Gastrocnemius medialis (tissue), 4 donors: ENCODE results near the gene OGDH. TPM values are rescaled to one million over a fixed set of nuclear protein-coding genes. Genes with fewer than 3 reads are reported as not detected.
A peak's percentile ranks its signal among the peaks of the same experiment; 100 is the strongest.

Source experiments
- ATAC-seq, 2 donors: fragments of 150-250 bp; one replicate each; pipeline ENCODE4 v1.9.1; 2016
- DNase-seq, 2 donors: peaks; one replicate each; pipeline ENCODE4 v3.0.0-alpha.2; 2019
- H3K27ac ChIP-seq, 4 donors: fragments of 200-600 bp; sonication (generic); 1 replicate in 1 of 4; 2 replicates in 3 of 4; pipeline ENCODE4 v1.5.1; 2016 to 2018; ENCODE audit warnings: mild to moderate bottlenecking in 2 of 4, moderate library complexity in 1 of 4
- H3K27me3 ChIP-seq, 3 donors: fragments of 200-600 bp; sonication (generic) in 2 of 3; 1 replicate in 1 of 3; 2 replicates in 2 of 3; pipeline versions ENCODE4 v1.5.1 to v1.6.0; 2016 to 2019; ENCODE audit warnings: mild to moderate bottlenecking in 1 of 3, moderate library complexity in 1 of 3
- H3K36me3 ChIP-seq, 2 donors: fragments of 200-600 bp; sonication (generic) in 1 of 2; one replicate each; pipeline ENCODE4 v1.5.1; 2017 to 2018
- H3K4me1 ChIP-seq, 2 donors: fragments of 200-600 bp; sonication (generic) in 1 of 2; one replicate each; pipeline ENCODE4 v1.5.1; 2016 to 2017; ENCODE audit warnings: mild to moderate bottlenecking in 2 of 2
- H3K4me3 ChIP-seq, 4 donors: fragments of 200-600 bp; sonication (generic) in 3 of 4; 1 replicate in 1 of 4; 2 replicates in 3 of 4; pipeline ENCODE4 v1.5.1; 2016 to 2019; ENCODE audit warnings: mild to moderate bottlenecking in 2 of 4
- H3K9me3 ChIP-seq, 3 donors: fragments of 200-600 bp; sonication (generic) in 2 of 3; 1 replicate in 1 of 3; 2 replicates in 2 of 3; pipeline ENCODE4 v1.5.1; 2016 to 2019
- POLR2A ChIP-seq, 2 donors: fragments of 450-650 bp; IDR thresholded peaks; one replicate each; pipeline ENCODE4 v1.6.1; 2017; ENCODE audit warnings: antibody characterized with exemption in 2 of 2, mild to moderate bottlenecking in 2 of 2, moderate library complexity in 2 of 2
- in situ Hi-C, 4 donors: fragments of 200-750 bp; cut with MboI; loops; one replicate each; pipeline versions ENCODE4 v1.15.0 to v1.8.0; 2017; ENCODE audit warnings: low sequenced_read_pairs in 4 of 4
- intact Hi-C: fragments of 100-400 bp; cut with DNase I; formaldehyde crosslinking; loops from one replicate; pipeline ENCODE4 v1.15.1; 2023; ENCODE audit warnings: low total_unique reads
- total RNA-seq, 4 donors: library from RNA; depleted of rRNA; stranded (reverse); fragments of >200 nt; gene quantifications; one replicate each; pipeline versions ENCODE4 v1.1.0 to v1.2.3, GENCODE V29; 2016
- TF ChIP-seq, protein P1 (sequence below), 5 experiments: fragments of 450-650 bp in 3 of 5; fragments of 200-600 bp in 2 of 5; sonication (generic) in 2 of 5; IDR thresholded peaks in 4 of 5; conservative IDR thresholded peaks in 1 of 5; 1 replicate in 4 of 5; 2 replicates in 1 of 5; pipeline ENCODE4 v1.5.1; 2016 to 2019; ENCODE audit warnings: antibody characterized with exemption in 5 of 5, mild to moderate bottlenecking in 3 of 5, moderate library complexity in 3 of 5

Gene OGDH
- total RNA-seq, 4 donors from 2014 or later = 224 to 462 (median 396) TPM

DNA sequence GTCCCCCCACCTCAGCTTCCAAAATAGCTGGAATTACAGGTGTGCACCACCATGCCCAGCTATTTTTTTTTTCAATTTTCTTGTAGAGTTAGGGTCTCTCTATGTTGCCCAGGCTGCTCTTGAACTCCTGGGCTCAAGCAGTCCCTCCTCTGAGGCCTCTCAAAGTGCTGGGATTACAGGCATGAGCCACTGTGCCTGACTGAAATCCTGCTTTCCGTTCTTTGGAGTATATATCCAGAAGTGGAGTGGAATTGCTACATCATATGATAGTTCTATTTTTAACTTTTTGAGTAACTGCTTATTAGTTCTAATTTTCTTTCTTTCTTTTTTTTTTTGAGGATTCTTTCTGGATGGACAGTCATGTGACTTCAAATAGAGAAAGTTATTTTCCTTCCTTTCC, 79.3 kb downstream of the OGDH start:
- H3K4me1 ChIP-seq = peaks cover 11 to 27% of the 10 kb centered on the region in 2 donors
- ATAC-seq = peak in 1 of 2 donors; percentile 39
- peak in 1 of 2 donors; percentile 20 for DNase-seq
- intact Hi-C loops = no loop called here
- H3K27me3 ChIP-seq = no peaks in the 10 kb centered on the region
- in situ Hi-C loops = no loop called here
- H3K9me3 ChIP-seq = no peaks in the 10 kb centered on the region
- peak overlapping the region; percentile 75 to 85 (median 82) for H3K27ac ChIP-seq
- H3K4me3 ChIP-seq = no peak overlapping the region
- peaks cover 0 to 43% of the 10 kb centered on the region in 2 donors for H3K36me3 ChIP-seq
- TF ChIP-seq, protein P1, sequence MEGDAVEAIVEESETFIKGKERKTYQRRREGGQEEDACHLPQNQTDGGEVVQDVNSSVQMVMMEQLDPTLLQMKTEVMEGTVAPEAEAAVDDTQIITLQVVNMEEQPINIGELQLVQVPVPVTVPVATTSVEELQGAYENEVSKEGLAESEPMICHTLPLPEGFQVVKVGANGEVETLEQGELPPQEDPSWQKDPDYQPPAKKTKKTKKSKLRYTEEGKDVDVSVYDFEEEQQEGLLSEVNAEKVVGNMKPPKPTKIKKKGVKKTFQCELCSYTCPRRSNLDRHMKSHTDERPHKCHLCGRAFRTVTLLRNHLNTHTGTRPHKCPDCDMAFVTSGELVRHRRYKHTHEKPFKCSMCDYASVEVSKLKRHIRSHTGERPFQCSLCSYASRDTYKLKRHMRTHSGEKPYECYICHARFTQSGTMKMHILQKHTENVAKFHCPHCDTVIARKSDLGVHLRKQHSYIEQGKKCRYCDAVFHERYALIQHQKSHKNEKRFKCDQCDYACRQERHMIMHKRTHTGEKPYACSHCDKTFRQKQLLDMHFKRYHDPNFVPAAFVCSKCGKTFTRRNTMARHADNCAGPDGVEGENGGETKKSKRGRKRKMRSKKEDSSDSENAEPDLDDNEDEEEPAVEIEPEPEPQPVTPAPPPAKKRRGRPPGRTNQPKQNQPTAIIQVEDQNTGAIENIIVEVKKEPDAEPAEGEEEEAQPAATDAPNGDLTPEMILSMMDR (IDR thresholded peaks at IDR 0.05 in 4 of 5, conservative IDR thresholded peaks at IDR 0.05 in 1 of 5) = no peak
- no peak for TF ChIP-seq POLR2A (IDR thresholded peaks at IDR 0.05)

DNA sequence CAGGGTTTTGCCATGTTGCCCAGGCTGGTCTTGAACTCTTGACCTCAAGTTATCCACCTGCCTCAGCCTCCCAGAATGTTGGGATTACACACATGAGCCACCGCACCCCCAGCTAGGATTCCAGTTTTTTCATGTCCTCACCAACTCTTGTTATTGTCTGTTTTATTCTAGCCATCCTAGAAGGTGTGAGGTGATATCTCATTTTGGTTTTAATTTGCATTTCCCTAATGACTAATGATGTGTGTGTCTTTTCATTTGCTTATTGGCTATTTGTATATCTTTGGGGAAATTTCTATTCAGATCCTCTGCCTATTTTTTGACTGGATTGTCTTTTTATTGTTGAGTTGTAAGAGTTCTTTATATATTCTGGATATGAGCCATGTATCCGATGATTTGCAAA, 83.0 kb downstream of the OGDH start:
- in situ Hi-C loops = no loop called here

DNA sequence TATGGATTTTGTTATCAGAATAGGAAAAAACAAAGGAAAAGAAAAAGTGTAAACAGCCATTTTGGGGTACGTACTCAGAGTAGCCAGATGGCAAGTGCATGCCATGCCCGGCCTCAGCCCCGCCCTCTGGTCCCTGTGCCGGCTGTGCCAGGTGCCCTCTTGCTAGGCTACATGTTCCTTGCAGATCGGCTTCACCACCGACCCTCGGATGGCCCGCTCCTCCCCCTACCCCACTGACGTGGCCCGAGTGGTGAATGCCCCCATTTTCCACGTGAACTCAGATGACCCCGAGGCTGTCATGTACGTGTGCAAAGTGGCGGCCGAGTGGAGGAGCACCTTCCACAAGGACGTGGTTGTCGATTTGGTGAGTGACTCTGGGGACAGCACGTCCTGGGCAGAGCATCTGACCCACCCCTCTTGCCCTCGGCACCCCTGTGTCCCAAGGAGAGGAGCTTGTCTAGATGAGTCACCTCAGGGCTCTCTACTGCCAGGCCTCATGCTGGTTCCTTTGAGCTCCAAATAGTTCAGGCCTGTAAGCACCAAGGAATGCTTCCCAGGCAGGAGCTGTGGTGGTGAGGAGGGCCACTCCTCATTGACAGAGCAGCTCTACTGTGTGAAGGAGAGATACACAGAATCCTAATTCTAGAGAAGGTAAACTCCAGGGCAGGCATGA, 87.3 kb downstream of the OGDH start:
- H3K27me3 ChIP-seq = no peaks in the 10 kb centered on the region
- in situ Hi-C loops = no loop called here
- H3K36me3 ChIP-seq = peaks cover 0 to 60% of the 10 kb centered on the region in 2 donors
- DNase-seq = peak; percentile 91 to 97
- peak; percentile 57 to 75 for TF ChIP-seq POLR2A (IDR thresholded peaks at IDR 0.05)
- TF ChIP-seq, protein P1 (IDR thresholded peaks at IDR 0.05 in 4 of 5, conservative IDR thresholded peaks at IDR 0.05 in 1 of 5) = no peak
- peak overlapping the region in 1 of 4 donors; percentile 27 for H3K4me3 ChIP-seq
- intact Hi-C loops = loop anchor here (2.0 to 5.0 kb wide), 2 partner anchors 55 to 86 kb away; partner anchors contain the start of gene OGDH
- peak overlapping the region; percentile 87 to 93 (median 90) for H3K27ac ChIP-seq
- H3K9me3 ChIP-seq = no peaks in the 10 kb centered on the region
- ATAC-seq = peak; percentile 90 to 96
- peaks cover 0 to 10% of the 10 kb centered on the region in 2 donors for H3K4me1 ChIP-seq

More for the DNA sequence above, 83.0 kb downstream of the OGDH start:
- DNase-seq (no peak), ATAC-seq (no peak)
- Histone ChIP-seq H3K4me3 (no peak overlapping the region), H3K27ac (no peak overlapping the region), H3K9me3 (no peaks in the 10 kb centered on the region), H3K4me1 (peaks cover 6 to 11% of the 10 kb centered on the region in 2 donors), H3K36me3 (peaks cover 0 to 31% of the 10 kb centered on the region in 2 donors), H3K27me3 (no peaks in the 10 kb centered on the region)
- no peak for TF ChIP-seq POLR2A (IDR thresholded peaks at IDR 0.05)
- TF ChIP-seq, protein P1 (IDR thresholded peaks at IDR 0.05 in 4 of 5, conservative IDR thresholded peaks at IDR 0.05 in 1 of 5) = no peak
- intact Hi-C loops = no loop called here

DNA sequence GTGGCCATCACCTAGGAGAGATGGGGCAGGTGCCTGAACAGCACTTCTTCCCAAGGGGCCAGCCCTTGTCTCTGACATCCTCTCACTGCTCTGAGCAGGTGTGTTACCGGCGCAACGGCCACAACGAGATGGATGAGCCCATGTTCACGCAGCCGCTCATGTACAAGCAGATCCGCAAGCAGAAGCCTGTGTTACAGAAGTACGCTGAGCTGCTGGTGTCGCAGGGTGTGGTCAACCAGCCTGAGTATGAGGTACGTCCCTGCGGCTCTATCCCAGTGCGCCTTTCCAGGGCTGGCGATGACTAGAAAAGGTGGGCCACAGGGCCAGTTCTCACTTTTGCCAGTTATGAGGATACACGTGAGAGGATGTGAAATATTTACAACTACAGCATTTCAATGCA, 87.9 kb downstream of the OGDH start:
- H3K27ac ChIP-seq = peak overlapping the region; percentile 87 to 93 (median 90)
- in situ Hi-C loops = no loop called here
- no peak for TF ChIP-seq POLR2A (IDR thresholded peaks at IDR 0.05)
- H3K27me3 ChIP-seq = no peaks in the 10 kb centered on the region
- H3K9me3 ChIP-seq = no peaks in the 10 kb centered on the region
- peaks cover 0 to 10% of the 10 kb centered on the region in 2 donors for H3K4me1 ChIP-seq
- ATAC-seq (peak in 1 of 2 donors; percentile 13), DNase-seq (peak in 1 of 2 donors; percentile 65)
- H3K36me3 ChIP-seq = peaks cover 0 to 63% of the 10 kb centered on the region in 2 donors
- peak overlapping the region in 2 of 4 donors; percentile 27 to 40 for H3K4me3 ChIP-seq
- intact Hi-C loops = loop anchor here (2.0 to 5.0 kb wide), 2 partner anchors 56 to 87 kb away; partner anchors contain the start of gene OGDH

DNA sequence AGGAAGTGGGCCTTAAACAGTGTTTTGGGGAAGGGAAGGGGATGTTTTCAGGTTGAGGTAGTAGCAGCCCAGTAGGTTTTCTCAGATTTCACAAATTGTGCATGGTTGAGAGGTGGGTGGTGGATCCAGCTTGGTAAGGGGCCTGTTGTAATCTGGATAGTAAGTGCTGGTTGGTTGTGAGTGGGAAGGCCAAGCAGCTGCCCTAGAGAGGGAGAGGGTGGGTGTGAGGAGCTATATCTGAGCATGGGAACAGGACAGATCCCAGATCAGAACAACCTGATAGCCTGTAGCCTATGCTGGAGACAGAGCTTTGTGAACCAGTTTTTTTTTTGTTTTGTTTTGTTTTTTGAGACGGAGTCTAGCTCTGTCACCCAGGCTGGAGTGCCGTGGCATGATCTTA, 88.3 kb downstream of the OGDH start:
- in situ Hi-C loops = no loop called here
- no peak for TF ChIP-seq POLR2A (IDR thresholded peaks at IDR 0.05)
- TF ChIP-seq, protein P1 (IDR thresholded peaks at IDR 0.05 in 4 of 5, conservative IDR thresholded peaks at IDR 0.05 in 1 of 5) = no peak
- intact Hi-C loops = loop anchor here (2.0 to 5.0 kb wide), 2 partner anchors 56 to 87 kb away; partner anchors contain the start of gene OGDH
- H3K4me1 ChIP-seq = peaks cover 0 to 10% of the 10 kb centered on the region in 2 donors
- no peaks in the 10 kb centered on the region for H3K9me3 ChIP-seq
- H3K4me3 ChIP-seq = peak overlapping the region in 2 of 4 donors; percentile 27 to 40
- peak in 1 of 2 donors; percentile 37 for DNase-seq
- H3K36me3 ChIP-seq = peaks cover 0 to 67% of the 10 kb centered on the region in 2 donors
- peak overlapping the region; percentile 87 to 93 (median 90) for H3K27ac ChIP-seq
- peak in 1 of 2 donors; percentile 28 for ATAC-seq
- H3K27me3 ChIP-seq = no peaks in the 10 kb centered on the region
